Chondrocyte (in vitro differentiated cells): ENCODE measurements around the gene BCKDK. TPM values are rescaled to one million over a fixed set of nuclear protein-coding genes. Genes with fewer than 3 reads are reported as not detected.

Experiments used
- DNase-seq: peaks from one replicate; pipeline ENCODE4 v3.0.0; 2021; ENCODE audit warnings: mixed read lengths, low spot score
- H3K27ac Mint-ChIP-seq: one replicate; pipeline ENCODE4 v1.8.0; 2021; ENCODE audit warnings: mild to moderate bottlenecking, moderate library complexity, mixed read lengths; ENCODE audit not compliant: unreplicated experiment
- H3K27me3 Mint-ChIP-seq: 2 replicates; pipeline ENCODE4 v1.8.0; 2021; ENCODE audit warnings: low read depth, mixed read lengths
- H3K36me3 Mint-ChIP-seq: 2 replicates; pipeline ENCODE4 v1.8.0; 2021; ENCODE audit warnings: low read depth, mixed read lengths
- H3K4me1 Mint-ChIP-seq: 2 replicates; pipeline ENCODE4 v1.8.0; 2021; ENCODE audit warnings: low read depth, mild to moderate bottlenecking, mixed read lengths
- H3K4me3 Mint-ChIP-seq: one replicate; pipeline ENCODE4 v1.8.0; 2021; ENCODE audit warnings: mild to moderate bottlenecking, moderate library complexity, mixed read lengths; ENCODE audit not compliant: unreplicated experiment
- H3K9me3 Mint-ChIP-seq: 2 replicates; pipeline ENCODE4 v1.8.0; 2021; ENCODE audit warnings: low read depth, mixed read lengths
- CTCF ChIP-seq: fragments of 200-600 bp; sonication (generic); IDR thresholded peaks from 2 replicates; pipeline ENCODE4 v1.5.0; 2021; ENCODE audit warnings: antibody characterized with exemption, mild to moderate bottlenecking, moderate library complexity
- total RNA-seq: library from RNA; stranded (reverse); gene quantifications from 3 replicates; pipeline ENCODE4 v1.2.1, GENCODE V29; 2021

The BCKDK gene
- total RNA-seq, 1 donor from 2014 or later: 36.3 TPM

GRCh38 chr16:31087481-31087880 lies 20.7 kb upstream of the BCKDK start:
- Mint-ChIP-seq H3K9me3 (no peaks in the 10 kb centered on the region), H3K36me3 (peaks cover 6% of the 10 kb centered on the region), H3K4me3 (no peak overlapping the region), H3K27me3 (no peaks in the 10 kb centered on the region), H3K27ac (no peak overlapping the region), H3K4me1 (peaks cover 7% of the 10 kb centered on the region)
- DNase-seq: no peak
- no peak for TF ChIP-seq CTCF

GRCh38 chr16:31087971-31088370 lies 20.2 kb upstream of the BCKDK start:
- H3K27me3 Mint-ChIP-seq: no peaks in the 10 kb centered on the region
- no peak for DNase-seq

GRCh38 chr16:31088459-31089183 lies 19.6 kb upstream of the BCKDK start, which contains the start of gene PRSS53:
Gene PRSS53, minus strand, starts transcription at chr16:31088943. Its CDS starts 134 bp downstream, at chr16:31088809.
- Mint-ChIP-seq H3K9me3 (no peaks in the 10 kb centered on the region), H3K4me3 (no peak within 1 kb of the TSS), H3K4me1 (peaks cover 17% of the 10 kb centered on the region), H3K27me3 (no peaks in the 10 kb centered on the region), H3K27ac (no peak within 1 kb of the TSS), H3K36me3 (peaks cover 6% of the 10 kb centered on the region)
- TF ChIP-seq CTCF: no peak
- DNase-seq: no peak

More at GRCh38 chr16:31087971-31088370, 20.2 kb upstream of the BCKDK start:
- H3K4me3 Mint-ChIP-seq: no peak overlapping the region
- no peak overlapping the region for H3K27ac Mint-ChIP-seq
- H3K9me3 Mint-ChIP-seq: no peaks in the 10 kb centered on the region
- H3K4me1 Mint-ChIP-seq: peaks cover 12% of the 10 kb centered on the region
- peaks cover 6% of the 10 kb centered on the region for H3K36me3 Mint-ChIP-seq
- no peak for TF ChIP-seq CTCF

- no peak for DNase-seq
- Mint-ChIP-seq H3K36me3 (peaks cover 6% of the 10 kb centered on the region), H3K4me3 (no peak overlapping the region), H3K9me3 (no peaks in the 10 kb centered on the region), H3K4me1 (peaks cover 22% of the 10 kb centered on the region), H3K27ac (no peak overlapping the region), H3K27me3 (no peaks in the 10 kb centered on the region)
- TF ChIP-seq CTCF: no peak
These were observed 19.0 kb upstream of the BCKDK start for GRCh38 chr16:31089199-31089598.

- Mint-ChIP-seq H3K36me3 (peaks cover 6% of the 10 kb centered on the region), H3K4me1 (peaks cover 24% of the 10 kb centered on the region), H3K4me3 (no peak overlapping the region), H3K27ac (no peak overlapping the region), H3K27me3 (no peaks in the 10 kb centered on the region), H3K9me3 (no peaks in the 10 kb centered on the region)
- DNase-seq: no peak
- no peak for TF ChIP-seq CTCF
These were observed 17.6 kb upstream of the BCKDK start for GRCh38 chr16:31090540-31090939.
